GM23248 (cell line): Measurements from ENCODE around the gene HASPIN.

ENCODE experiments used
- EZH2 ChIP-seq: fragments of 200-600 bp; sonication (generic); IDR thresholded peaks from 2 replicates; pipeline ENCODE4 v1.6.1; 2018; ENCODE audit warnings: antibody characterized with exemption, mild to moderate bottlenecking; ENCODE audit not compliant: insufficient read depth, poor library complexity, severe bottlenecking
- EZH2phosphoT487 ChIP-seq: fragments of 200-600 bp; sonication (generic); IDR thresholded peaks from 2 replicates; pipeline ENCODE4 v1.6.1; 2018; ENCODE audit warnings: antibody characterized with exemption, moderate library complexity, mild to moderate bottlenecking, low read depth; ENCODE audit not compliant: insufficient read depth

DNA sequence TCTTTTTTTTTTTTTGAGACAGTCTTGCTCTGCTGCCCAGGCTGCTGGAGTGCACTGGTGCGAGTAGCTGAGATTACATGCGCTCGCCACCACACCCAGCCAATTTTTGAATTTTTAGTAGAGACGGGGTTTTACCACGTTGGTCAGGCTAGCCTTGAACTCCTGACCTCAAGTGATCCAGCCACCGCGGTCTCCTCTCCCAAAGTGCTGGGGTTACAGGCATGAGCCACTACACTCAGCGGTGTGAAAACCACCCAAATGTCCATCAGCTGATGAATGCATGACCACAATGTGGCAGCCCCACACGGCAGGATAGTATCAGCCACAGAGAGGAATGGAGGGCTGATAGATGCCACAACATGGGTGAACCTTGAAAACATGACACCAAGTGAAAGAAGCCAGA is 29.9 kb upstream of the HASPIN start:
- TF ChIP-seq EZH2 (no peak), EZH2phosphoT487 (no peak)
